GM12878 (cell line): Measurements from ENCODE around the gene NFATC1. TPM values are rescaled to one million over a fixed set of nuclear protein-coding genes. Genes with fewer than 3 reads are reported as not detected.

Experiments used
- ATAC-seq: fragments of 200-7000 bp; cut with Tn5 transposase; 3 replicates; pipeline ENCODE4 v1.9.1; 2020; ENCODE audit warnings: mild to moderate bottlenecking, moderate library complexity
- BruUV-seq: library from RNA; stranded (reverse); fragments of 400-500 nt; replicated peaks from 2 replicates; lab custom pipeline; 2021; lab: Mats Ljungman, UMichigan
- CTCF ChIA-PET: fragments of 300-600 bp; sonication (Branson Sonifier 250); formaldehyde crosslinking; extraction: SDS; loops from one replicate; lab custom pipeline; 2021; ENCODE audit warnings: inconsistent platforms; lab: Yijun Ruan, JAX
- POLR2A ChIA-PET: fragments of 350-600 bp; formaldehyde crosslinking; extraction: SDS; loops from one replicate; lab custom pipeline; 2021; ENCODE audit warnings: inconsistent platforms; lab: Charles Lee
- RAD21 ChIA-PET: fragments of 300-600 bp; sonication (Branson Sonifier 250); formaldehyde crosslinking; loops from one replicate; lab custom pipeline; 2023; ENCODE audit warnings: antibody characterized with exemption; ENCODE audit not compliant: unreplicated experiment; lab: Charles Lee
- SMC1A ChIA-PET: fragments of 300-600 bp; sonication (Branson Sonifier 250); formaldehyde crosslinking; loops from one replicate; lab custom pipeline; 2023; ENCODE audit not compliant: unreplicated experiment, uncharacterized antibody; lab: Charles Lee
- DNase-seq: peaks from one replicate; pipeline ENCODE4 v3.0.0-alpha.2; 2011; ENCODE audit warnings: low read depth, low spot score
- FAIRE-seq: peaks from 3 replicates; lab custom pipeline; 2011; peaks lifted over from hg19 to GRCh38; lab: Jason Lieb, UNC
- H2AFZ ChIP-seq: 2 replicates; pipeline ENCODE4 v1.6.0; 2011; ENCODE audit warnings: low read depth, low read length, control low read depth; ENCODE audit not compliant: control insufficient read depth
- H3K27ac ChIP-seq: 2 replicates; pipeline ENCODE4 v1.5.1; 2011; ENCODE audit warnings: control low read depth; ENCODE audit not compliant: control insufficient read depth, insufficient read depth
- H3K27me3 ChIP-seq, 2 experiments: replicated peaks in 1 of 2; 2 replicates each; pipeline versions ENCODE4 v1.6.0 to v1.6.1; 2011; ENCODE audit warnings: low read length in 1 of 2; ENCODE audit not compliant: control insufficient read depth in 2 of 2, insufficient read depth in 2 of 2
- H3K36me3 ChIP-seq, 2 experiments: 2 replicates each; pipeline ENCODE4 v1.5.1; 2011; ENCODE audit warnings: low read length in 1 of 2; ENCODE audit not compliant: control insufficient read depth in 2 of 2, insufficient read depth in 2 of 2
- H3K4me1 ChIP-seq: 2 replicates; pipeline ENCODE4 v1.6.1; 2011; ENCODE audit warnings: mild to moderate bottlenecking, low read length, moderate library complexity, mixed read lengths; ENCODE audit not compliant: control insufficient read depth, insufficient read depth
- H3K4me2 ChIP-seq: 2 replicates; pipeline ENCODE4 v1.6.0; 2011; ENCODE audit warnings: control low read depth; ENCODE audit not compliant: control insufficient read depth, insufficient read depth
- H3K4me3 ChIP-seq: fragments of 200-600 bp; sonication (generic); 2 replicates; pipeline ENCODE4 v1.5.1; 2016
- H3K79me2 ChIP-seq: 2 replicates; pipeline ENCODE4 v1.6.0; 2011; ENCODE audit warnings: low read length; ENCODE audit not compliant: control insufficient read depth, insufficient read depth
- H3K9ac ChIP-seq: 2 replicates; pipeline ENCODE4 v1.8.0; 2011; ENCODE audit warnings: low read length, control low read depth, mixed read lengths; ENCODE audit not compliant: control insufficient read depth, insufficient read depth
- H3K9me3 ChIP-seq: replicated peaks from 3 replicates; pipeline ENCODE4 v1.5.1; 2011; ENCODE audit warnings: mild to moderate bottlenecking, low read length; ENCODE audit not compliant: control insufficient read depth, insufficient read depth
- H4K20me1 ChIP-seq: 2 replicates; pipeline ENCODE4 v1.6.0; 2011; ENCODE audit not compliant: control insufficient read depth, insufficient read depth
- ATF2 ChIP-seq: IDR thresholded peaks from 2 replicates; pipeline ENCODE4 v1.6.1; 2012; ENCODE audit warnings: low read length, inconsistent platforms
- CBX5 ChIP-seq: sonication (generic); IDR thresholded peaks from 2 replicates; pipeline ENCODE4 v1.6.1; 2016; ENCODE audit warnings: low read depth, moderate library complexity, mild to moderate bottlenecking, inconsistent platforms
- CREB1 ChIP-seq: IDR thresholded peaks from 2 replicates; pipeline ENCODE4 v1.6.1; 2012; ENCODE audit warnings: low read depth, mild to moderate bottlenecking, inconsistent platforms
- IKZF1 ChIP-seq: fragments of 450-650 bp; conservative IDR thresholded peaks from 2 replicates; pipeline ENCODE4 v1.6.1; 2017; ENCODE audit warnings: antibody characterized with exemption, mild to moderate bottlenecking
- NRF1 ChIP-seq: conservative IDR thresholded peaks from 2 replicates; pipeline ENCODE4 v1.6.1; 2011; ENCODE audit warnings: mild to moderate bottlenecking, low read depth, low read length, improper control_type of control experiment
- SUZ12 ChIP-seq: fragments of 200-600 bp; sonication (generic); IDR thresholded peaks from one replicate; pipeline ENCODE4 v1.6.1; 2018; ENCODE audit warnings: antibody characterized with exemption, mild to moderate bottlenecking; ENCODE audit not compliant: unreplicated experiment
- ZNF207 ChIP-seq: fragments of 450-650 bp; IDR thresholded peaks from 2 replicates; pipeline ENCODE4 v1.6.1; 2014; ENCODE audit warnings: antibody characterized with exemption, mild to moderate bottlenecking, borderline replicate concordance
- ZNF687 ChIP-seq: fragments of 450-650 bp; IDR thresholded peaks from 2 replicates; pipeline ENCODE4 v1.6.1; 2017; ENCODE audit warnings: mild to moderate bottlenecking, moderate library complexity
- whole genome bisulfite sequencing: methylation state at CpG from one replicate; pipeline ENCODE4 v1.1.6; 2016; ENCODE audit warnings: low lambda C conversion rate; ENCODE audit not compliant: insufficient replicate concordance, insufficient coverage; ENCODE audit errors: missing lambda C conversion rate; 5-methylcytosine and 5-hydroxymethylcytosine counted together
- in situ Hi-C: fragments of 300-500 bp; cut with MboI; formaldehyde crosslinking; loops from 9 replicates; pipeline ENCODE4 v1.14.3; 2018; ENCODE audit warnings: mixed read lengths
- intact Hi-C: fragments of 100-400 bp; cut with micrococcal nuclease; formaldehyde crosslinking; loops from one replicate; pipeline ENCODE4 v1.14.2; 2022; ENCODE audit not compliant: unreplicated experiment
- polyA plus RNA-seq, 11 experiments: library from polyadenylated mRNA; depleted of rRNA in 4 of 11; unstranded in 6 of 11; stranded (reverse) in 5 of 11; fragments of >200 nt; fragmentation: Nextera tagmentation in 4 of 11; fragmentation: Illumina TruSeq in 1 of 11; extraction: Ambion mirVana in 4 of 11; extraction: Trizol in 1 of 11; gene quantifications; 1 replicate in 1 of 11; 2 replicates in 10 of 11; pipeline versions ENCODE4 v1.2.1 to v1.2.3, GENCODE V29; 2011 to 2016; ENCODE audit warnings: inconsistent platforms in 2 of 11, missing spikeins in 2 of 11, low read depth in 1 of 11
- total RNA-seq, 4 experiments: library from RNA; depleted of rRNA in 3 of 4; stranded (reverse); fragments of >200 nt in 3 of 4; fragmentation: Illumina TruSeq in 1 of 4; extraction: Trizol in 1 of 4; gene quantifications; 2 replicates each; pipeline versions ENCODE4 v1.2.1 to v1.2.3, GENCODE V29; 2013 to 2021

The NFATC1 gene
- total and polyA plus RNA-seq, 10 of the 15 experiments (the other 5 are each of a cell fraction or from before 2014, with no cell fraction given) = 0.84 to 20.8 (median 5.1) TPM

DNA sequence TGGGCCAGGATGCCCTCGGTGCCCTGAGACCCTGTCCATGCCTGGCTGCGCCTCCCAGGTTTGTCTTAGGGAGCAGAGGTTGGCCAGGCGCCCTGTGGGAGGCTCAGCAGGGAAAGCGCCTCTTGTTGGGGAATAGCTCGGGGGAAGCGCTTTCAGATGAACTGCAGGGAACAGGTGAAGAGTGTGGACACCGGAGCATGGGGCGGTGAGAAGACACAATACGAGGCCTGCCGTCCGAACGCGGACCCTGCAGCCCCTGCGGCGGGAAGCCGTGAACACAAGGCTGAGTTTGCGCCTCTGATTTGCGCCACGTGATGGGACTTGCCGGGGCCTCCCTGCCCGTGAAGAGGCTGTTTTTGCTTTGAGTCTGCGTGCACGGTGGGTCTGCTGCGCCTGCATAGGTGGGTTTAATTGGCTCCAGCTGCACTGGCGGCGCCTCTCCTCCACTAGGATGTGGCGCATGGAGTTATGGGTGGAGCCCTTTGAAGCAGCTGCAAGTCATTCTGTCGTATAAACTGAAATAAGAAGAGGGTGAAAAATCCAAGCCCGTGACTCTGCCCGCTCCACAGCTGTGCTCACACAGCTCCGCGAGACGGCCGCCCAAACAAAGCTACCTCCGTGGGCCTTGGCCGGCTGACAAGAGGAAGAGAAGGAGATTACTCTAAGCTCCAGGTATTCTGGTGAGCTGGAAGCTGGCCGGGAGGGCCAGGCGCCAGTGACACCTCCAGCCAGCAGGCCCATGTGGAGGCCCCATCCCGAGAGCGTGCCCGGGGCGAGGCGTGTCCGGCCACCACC is 180.4 kb downstream of the NFATC1 start:
- no peak overlapping the region for H3K4me2 ChIP-seq
- no peaks in the 10 kb centered on the region for H3K4me1 ChIP-seq
- no peak for FAIRE-seq
- H4K20me1 ChIP-seq = no peaks in the 10 kb centered on the region
- no peak overlapping the region for H3K4me3 ChIP-seq
- ATAC-seq = no peak
- 70% methylated on average over 44 of the region's 44 CpGs for WGBS
- H2AFZ ChIP-seq = no peak overlapping the region
- BruUV-seq = no TSS peak
- no peak overlapping the region for H3K9ac ChIP-seq
- H3K79me2 ChIP-seq = no peaks in the 10 kb centered on the region
- in situ Hi-C loops (no loop called here), intact Hi-C loops (no loop called here)
- ChIA-PET CTCF (no interaction called here), RAD21 (no interaction called here), POLR2A (no interaction called here), SMC1A (no interaction called here)
- H3K9me3 ChIP-seq = peaks cover 4% of the 10 kb centered on the region; the same call in 1 of the 3 replicates
- no peak for TF ChIP-seq CBX5
- no peak for TF ChIP-seq CREB1
- no peak for TF ChIP-seq NRF1
- TF ChIP-seq ZNF207 = no peak
- no peak for TF ChIP-seq SUZ12
- TF ChIP-seq IKZF1 = no peak
- no peak for TF ChIP-seq ZNF687
- TF ChIP-seq ATF2 = no peak
- no peak for DNase-seq
- no peak overlapping the region for H3K27ac ChIP-seq
- no peaks in the 10 kb centered on the region for H3K27me3 ChIP-seq
- no peaks in the 10 kb centered on the region for H3K36me3 ChIP-seq
